Mononuclear cell (primary cell): ENCODE measurements around the gene PLEKHA7. TPM values are rescaled to one million over a fixed set of nuclear protein-coding genes. Genes with fewer than 3 reads are reported as not detected.

Experiments
- H3K27me3 ChIP-seq: 2 replicates; pipeline ENCODE4 v1.6.0; 2011; ENCODE audit warnings: low read length, control low read depth; ENCODE audit not compliant: insufficient read depth
- H3K4me1 ChIP-seq: 2 replicates; pipeline ENCODE4 v1.5.1; 2011; ENCODE audit warnings: mild to moderate bottlenecking, low read length, control low read depth; ENCODE audit not compliant: insufficient read depth
- H3K4me3 ChIP-seq: 2 replicates; pipeline ENCODE4 v1.5.1; 2011; ENCODE audit warnings: mild to moderate bottlenecking, low read length, moderate library complexity
- H3K9me3 ChIP-seq: 2 replicates; pipeline ENCODE4 v1.5.1; 2011; ENCODE audit warnings: low read depth, mild to moderate bottlenecking, control low read depth, low read length
- total RNA-seq: library from RNA; depleted of rRNA; stranded (reverse); fragments of >200 nt; gene quantifications from one replicate; pipeline ENCODE4 v1.2.3, GENCODE V29; 2012

Gene PLEKHA7
- total RNA-seq, 1 donor: 1.7 TPM

DNA sequence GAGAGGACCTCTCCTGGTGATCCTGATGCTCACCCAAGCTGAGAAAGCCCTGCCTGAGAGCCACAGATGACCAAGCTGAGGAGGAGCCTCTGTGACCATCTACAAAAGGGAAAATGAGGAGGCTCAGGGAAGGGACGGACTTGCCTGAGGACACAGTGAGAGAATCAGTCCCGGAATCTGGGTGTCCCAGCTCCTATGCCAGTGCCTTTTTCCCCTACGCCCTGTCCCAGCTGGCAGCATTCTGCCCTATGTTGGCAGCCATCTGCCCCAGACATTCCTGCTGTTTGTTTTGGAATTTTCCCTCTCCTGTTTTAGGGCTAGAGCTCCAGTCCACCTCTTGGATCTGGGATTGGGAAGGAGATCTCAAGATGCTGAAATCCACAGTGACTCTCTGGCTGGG, 221.2 kb downstream of the PLEKHA7 start:
- Histone ChIP-seq H3K27me3 (no peaks in the 10 kb centered on the region), H3K9me3 (no peaks in the 10 kb centered on the region), H3K4me1 (peaks cover 43% of the 10 kb centered on the region), H3K4me3 (no peak overlapping the region)

DNA sequence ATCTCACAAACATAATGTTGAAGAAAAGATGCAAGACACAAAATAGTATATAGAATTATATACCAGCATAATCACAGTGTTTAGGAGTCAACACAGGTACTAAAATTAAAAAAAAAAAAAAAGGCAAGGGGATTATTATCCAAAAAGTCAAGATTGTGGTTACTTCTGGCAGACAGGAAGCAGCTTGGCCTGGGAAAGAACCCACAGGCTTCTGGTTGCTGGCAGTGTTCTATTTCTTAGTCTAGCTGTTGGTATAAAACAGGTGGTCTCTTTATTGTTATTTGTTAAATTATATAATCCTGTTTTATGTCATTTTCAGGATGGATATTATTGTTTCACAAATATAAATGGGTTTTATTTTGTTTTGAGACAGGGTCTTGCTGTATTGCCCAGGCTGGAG, 221.8 kb downstream of the PLEKHA7 start:
- no peak overlapping the region for H3K4me3 ChIP-seq
- H3K4me1 ChIP-seq: peaks cover 43% of the 10 kb centered on the region
- H3K9me3 ChIP-seq: no peaks in the 10 kb centered on the region
- H3K27me3 ChIP-seq: no peaks in the 10 kb centered on the region

DNA sequence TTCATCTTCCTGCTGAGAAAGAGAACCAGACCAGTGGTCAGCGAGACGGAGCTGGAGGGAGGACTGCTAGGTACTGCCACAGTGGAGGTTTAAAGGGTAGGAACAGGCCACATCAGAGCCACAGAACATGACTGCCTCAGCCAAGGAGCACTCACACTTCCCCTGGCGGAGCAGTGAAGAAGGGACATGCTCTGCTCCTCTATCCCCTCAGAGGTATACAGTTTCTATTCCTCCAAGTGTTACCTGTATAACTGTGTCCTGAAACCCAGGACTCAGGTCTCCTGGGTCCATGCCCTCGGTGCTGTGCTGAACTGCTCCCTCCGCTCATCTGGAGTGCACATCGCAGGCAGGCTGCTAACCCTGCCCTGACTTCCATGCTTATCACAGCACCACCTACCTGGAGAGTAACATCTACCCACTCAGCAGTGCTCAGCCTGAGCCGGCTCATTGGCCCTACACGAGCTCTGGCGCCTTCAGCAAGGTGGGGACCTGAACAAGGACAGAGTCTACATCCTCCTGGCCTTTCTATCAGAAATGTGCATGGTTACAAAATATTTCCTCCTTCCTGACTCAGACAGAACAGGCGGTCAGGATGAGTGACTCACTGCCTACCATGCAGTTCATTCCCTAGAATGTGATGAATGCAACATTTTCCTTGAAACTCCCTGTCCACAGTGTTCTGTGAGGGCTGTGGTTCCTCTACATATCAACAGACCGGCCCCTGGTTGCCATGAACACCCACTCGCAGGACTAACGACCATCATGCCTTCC, 222.8 kb downstream of the PLEKHA7 start:
- no peak overlapping the region for H3K4me3 ChIP-seq
- peaks cover 43% of the 10 kb centered on the region for H3K4me1 ChIP-seq
- H3K9me3 ChIP-seq: no peaks in the 10 kb centered on the region
- no peaks in the 10 kb centered on the region for H3K27me3 ChIP-seq

DNA sequence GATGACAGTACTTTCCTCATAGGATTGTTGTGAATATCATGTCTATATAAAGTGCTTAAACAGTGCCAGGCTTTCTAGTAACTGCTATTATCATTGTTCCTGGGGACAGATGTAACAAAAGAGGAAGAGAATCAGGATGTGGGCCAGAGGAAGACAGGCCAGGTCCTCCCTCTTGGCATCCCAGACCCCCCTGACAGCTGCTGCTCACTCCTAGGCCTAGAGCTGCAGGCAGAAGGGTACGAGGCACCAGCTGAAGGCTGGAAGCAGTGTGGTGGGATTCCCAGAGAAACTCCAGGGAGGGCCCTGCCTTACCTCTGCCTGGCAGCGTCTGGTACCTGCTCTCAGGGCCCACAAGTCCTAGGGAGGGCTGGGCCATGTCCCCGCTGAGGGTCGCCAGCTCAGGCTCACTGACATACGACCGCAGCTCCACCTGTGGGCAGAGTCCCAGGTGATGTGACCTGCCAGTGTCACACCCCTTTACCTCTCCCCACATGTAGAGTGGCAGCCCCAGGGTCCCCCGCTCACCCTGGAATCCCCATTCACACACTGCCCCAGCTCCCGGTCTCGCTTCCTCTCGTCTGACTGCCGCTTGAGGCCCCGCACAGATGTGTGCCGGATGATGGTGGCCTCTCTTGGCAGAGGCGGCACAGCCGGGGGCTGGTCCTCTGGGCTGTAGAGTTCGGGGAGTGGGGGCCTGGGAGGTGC, 223.6 kb downstream of the PLEKHA7 start:
- H3K4me3 ChIP-seq: no peak overlapping the region

DNA sequence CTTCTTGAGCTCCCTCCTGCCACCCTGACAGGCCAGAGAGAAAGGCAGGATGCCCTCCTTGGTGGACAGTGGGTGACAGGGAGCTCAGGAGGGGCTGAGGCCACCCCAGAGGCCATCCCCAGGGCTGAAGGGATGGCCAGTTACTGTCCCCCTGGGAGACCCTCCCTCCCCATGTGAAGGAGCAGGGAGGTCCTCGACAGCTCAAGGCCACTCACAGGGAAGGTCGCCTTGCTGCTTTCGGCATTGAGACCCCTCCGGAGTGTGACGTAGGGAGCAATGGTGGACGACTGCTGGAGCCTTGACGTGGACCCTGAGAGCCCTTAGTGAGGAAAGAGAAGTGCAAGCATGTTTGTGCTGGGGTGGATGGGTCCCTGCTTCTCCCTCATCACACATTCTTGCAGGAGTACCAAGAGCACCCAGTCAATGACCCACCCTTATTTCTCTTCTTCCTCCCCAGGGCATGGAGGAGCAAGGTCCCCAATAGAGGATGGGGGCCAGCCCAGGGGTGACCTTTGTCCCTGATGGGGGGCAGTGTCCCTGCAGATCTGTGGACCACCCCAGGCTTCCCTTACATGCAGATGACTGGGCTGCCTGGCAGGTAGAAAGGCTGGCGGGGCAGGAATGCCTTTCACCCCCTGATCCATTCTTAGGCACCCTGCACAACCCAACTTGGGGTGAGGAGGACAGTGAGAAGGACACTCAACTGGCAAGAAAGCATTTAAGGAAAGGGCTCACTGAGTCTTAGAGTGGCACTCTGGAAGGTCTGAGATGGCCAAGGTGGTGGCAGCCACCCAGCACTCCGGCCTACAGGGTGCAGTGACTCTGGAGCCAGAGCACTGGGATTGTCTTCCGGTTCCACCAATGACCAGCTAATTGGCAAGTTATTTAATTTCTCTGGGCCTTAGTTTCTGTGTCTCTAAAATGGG, 224.4 kb downstream of the PLEKHA7 start:
- no peaks in the 10 kb centered on the region for H3K9me3 ChIP-seq
- no peaks in the 10 kb centered on the region for H3K27me3 ChIP-seq
- H3K4me3 ChIP-seq: no peak overlapping the region
- peaks cover 37% of the 10 kb centered on the region for H3K4me1 ChIP-seq

More for the DNA sequence above, 223.6 kb downstream of the PLEKHA7 start:
- no peaks in the 10 kb centered on the region for H3K9me3 ChIP-seq
- no peaks in the 10 kb centered on the region for H3K27me3 ChIP-seq
- H3K4me1 ChIP-seq: peaks cover 42% of the 10 kb centered on the region

DNA sequence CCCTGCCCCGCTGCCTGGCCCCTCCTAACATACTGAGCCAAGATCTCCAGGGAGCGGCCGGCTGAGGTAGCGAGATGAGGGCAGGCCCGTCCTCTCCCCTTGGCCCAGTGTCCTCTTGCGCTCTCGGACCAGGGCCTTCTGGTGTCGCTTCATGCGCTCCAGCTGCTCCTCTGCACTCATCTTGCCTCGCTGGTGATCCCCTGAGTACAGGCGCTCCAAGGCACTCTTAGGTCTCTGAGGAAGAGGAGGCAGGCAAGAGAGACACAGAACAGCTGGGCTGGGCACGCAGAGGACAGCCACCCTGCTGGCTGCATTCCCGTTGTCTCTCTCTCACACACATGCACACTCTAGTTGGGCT, 225.2 kb downstream of the PLEKHA7 start:
- Histone ChIP-seq H3K9me3 (no peaks in the 10 kb centered on the region), H3K27me3 (no peaks in the 10 kb centered on the region)

DNA sequence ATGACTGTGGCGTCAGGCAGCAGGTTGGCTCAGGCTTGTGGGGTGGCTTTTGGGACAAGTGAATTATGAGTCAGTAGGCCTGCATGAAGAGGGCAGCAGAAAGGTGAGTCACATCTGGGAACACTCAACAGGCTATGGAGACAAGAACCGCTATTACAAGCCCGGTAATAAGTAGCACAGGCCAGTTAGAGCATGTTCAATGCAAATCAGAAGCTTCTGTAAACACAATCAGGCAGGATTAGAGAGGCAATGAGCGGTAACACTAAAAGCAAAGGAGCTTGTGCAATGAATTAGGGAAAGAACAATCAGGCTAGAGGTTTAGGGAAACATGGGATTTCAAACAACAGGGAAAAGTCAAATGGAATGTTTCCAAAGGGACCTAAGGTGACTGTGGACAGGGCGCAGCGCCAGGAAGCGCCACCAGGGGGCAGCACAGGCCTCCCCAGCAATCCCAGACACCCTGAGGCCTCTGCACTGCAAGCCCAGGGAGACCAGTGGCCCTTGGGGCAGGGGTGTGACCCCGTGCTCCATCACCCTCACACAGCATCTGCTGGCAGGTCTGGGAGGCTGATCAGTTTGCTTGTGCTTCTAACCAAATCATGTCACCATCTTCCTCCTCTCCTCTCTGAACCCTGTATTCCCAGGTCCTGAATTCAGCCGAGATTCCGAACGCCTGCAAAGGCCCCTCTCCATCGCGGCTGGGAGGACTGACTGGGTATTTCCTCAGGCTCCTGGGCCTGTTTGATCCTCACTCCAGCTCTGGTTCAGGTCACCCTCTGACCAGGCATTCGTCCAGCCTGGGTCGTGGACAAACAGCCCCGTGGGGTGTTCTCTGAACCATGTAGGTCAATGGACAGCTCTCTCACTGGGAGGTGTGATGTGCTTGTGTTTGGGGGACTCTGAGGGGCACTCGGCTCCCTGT, 225.8 kb downstream of the PLEKHA7 start:
- Histone ChIP-seq H3K4me1 (peaks cover 32% of the 10 kb centered on the region), H3K27me3 (no peaks in the 10 kb centered on the region), H3K9me3 (no peaks in the 10 kb centered on the region), H3K4me3 (no peak overlapping the region)

More for the DNA sequence above, 225.2 kb downstream of the PLEKHA7 start:
- H3K4me3 ChIP-seq: no peak overlapping the region
- H3K4me1 ChIP-seq: peaks cover 32% of the 10 kb centered on the region

DNA sequence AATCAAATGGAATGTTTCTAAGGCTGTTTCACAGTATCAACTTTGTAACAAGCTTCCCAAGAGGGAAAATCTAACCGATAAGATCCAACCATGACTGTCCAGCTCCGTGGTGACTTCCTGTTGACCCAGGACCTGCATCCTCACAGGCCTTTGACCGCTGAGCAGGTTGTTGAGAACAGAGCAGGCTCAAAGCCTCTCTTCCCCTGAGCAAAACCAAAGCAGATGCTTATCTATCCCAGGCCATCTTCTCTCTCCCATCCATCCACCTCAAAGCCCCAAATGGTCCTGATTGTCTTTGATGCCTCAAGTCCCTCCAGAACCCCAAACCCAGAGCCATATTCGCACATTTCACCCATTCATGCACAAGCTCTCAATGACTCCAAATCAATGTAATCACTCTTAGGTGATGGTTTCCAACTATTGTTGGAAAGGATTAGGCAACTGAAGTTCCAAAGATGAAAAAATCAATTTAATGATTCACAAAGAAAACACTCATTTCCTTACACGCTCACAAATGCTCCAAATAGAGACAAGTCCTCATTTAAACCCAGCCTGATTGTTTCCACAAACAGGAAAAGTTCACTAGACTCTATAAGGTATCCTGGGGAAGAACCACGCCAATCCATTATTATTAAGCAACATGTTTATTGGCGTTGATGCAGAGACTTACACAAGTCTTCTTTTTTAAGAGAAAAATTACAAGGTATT, 227.0 kb downstream of the PLEKHA7 start:
- no peaks in the 10 kb centered on the region for H3K27me3 ChIP-seq
- peaks cover 27% of the 10 kb centered on the region for H3K4me1 ChIP-seq
- no peak overlapping the region for H3K4me3 ChIP-seq
- H3K9me3 ChIP-seq: no peaks in the 10 kb centered on the region

DNA sequence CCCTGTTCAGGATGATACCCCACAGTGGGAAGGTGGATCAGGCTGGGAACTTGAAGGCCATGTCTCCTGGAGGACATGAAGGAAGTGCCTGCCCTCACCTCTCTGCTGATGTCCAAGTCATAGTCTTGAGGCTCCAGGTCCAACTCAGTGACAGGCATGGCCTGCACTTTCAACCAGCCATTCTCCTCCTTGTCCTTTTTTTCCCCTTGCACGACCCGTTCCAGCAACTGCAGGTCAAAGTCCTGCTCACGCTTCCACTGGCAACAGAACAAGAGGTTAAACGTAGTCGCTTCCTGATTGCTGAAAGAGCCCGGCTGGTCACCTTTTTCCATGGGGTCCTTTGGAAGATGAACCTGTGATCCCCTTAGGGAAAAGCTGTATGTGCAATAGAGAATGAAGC, 228.1 kb downstream of the PLEKHA7 start:
- Histone ChIP-seq H3K27me3 (no peaks in the 10 kb centered on the region), H3K9me3 (no peaks in the 10 kb centered on the region), H3K4me3 (no peak overlapping the region), H3K4me1 (peaks cover 18% of the 10 kb centered on the region)

DNA sequence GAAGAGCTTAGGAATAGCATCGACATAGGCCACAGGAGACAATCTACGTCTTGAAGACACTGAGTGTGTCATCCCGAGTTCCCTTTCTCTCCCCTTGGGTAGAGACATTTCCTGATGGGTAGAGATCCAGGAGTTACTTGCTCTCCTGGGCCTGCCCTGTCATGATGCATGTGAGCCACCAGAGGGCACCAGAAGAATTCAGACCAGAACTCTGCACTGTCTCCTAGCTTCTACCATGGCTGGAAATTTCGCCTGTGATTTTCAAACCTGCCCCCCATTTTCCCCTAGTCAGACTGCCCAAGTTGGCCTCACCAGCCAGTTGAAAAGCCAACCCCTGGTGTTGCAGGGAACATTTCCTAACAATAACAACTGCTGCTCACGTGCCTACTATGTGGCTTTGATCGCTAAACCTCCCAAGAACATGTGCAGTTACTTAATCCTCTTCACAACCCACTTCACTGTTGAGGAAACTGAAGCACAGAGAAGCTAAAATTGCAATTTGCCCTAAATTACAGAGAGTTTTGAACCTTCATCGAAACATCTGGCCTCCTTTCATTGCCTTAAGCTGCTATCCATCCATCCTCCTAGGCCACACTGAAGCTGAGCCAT, 228.6 kb downstream of the PLEKHA7 start:
- H3K9me3 ChIP-seq: no peaks in the 10 kb centered on the region
- peaks cover 12% of the 10 kb centered on the region for H3K4me1 ChIP-seq
- H3K4me3 ChIP-seq: no peak overlapping the region
- H3K27me3 ChIP-seq: no peaks in the 10 kb centered on the region

DNA sequence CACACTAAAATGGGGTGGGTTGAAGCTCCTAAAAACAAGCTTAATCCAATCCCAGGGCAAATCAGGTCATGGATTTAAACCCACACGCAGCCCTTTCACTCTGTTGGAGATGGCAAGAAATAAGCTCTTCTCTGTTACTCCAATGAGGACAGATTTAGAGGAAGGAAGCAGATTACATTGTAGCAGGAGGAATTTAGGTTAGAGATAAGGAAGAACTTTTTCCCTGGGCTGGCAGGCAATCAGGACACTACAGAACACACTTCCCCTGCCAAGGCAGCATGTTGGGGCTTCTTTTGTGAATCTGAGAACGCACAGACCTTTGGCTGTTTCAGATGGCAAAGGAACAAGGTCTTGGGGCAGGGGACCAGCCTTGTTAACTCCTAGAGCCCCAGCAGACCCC, 229.5 kb downstream of the PLEKHA7 start:
- Histone ChIP-seq H3K4me3 (no peak overlapping the region), H3K4me1 (peaks cover 12% of the 10 kb centered on the region), H3K27me3 (no peaks in the 10 kb centered on the region), H3K9me3 (no peaks in the 10 kb centered on the region)

DNA sequence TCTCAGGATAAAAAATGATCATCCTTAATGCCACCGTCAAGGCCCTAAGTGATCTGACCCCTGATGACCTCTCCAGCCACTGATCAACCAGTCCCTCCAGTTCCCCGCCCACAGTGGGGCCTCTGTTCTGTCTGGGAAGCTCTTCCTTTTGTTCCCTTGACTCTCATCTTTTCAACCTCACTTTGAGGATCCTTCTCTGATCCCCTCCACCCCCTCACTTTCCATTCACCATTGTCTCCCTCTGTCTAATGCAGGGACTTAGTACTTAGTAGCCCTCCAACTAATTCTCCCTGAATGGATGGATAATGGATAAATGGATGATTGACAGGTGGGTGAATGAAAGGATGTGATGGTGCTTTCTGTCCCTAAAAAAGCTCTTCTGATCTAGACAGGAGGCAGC, 230.1 kb downstream of the PLEKHA7 start:
- H3K4me3 ChIP-seq: no peak overlapping the region
- no peaks in the 10 kb centered on the region for H3K9me3 ChIP-seq
- H3K27me3 ChIP-seq: no peaks in the 10 kb centered on the region
- H3K4me1 ChIP-seq: peaks cover 15% of the 10 kb centered on the region

DNA sequence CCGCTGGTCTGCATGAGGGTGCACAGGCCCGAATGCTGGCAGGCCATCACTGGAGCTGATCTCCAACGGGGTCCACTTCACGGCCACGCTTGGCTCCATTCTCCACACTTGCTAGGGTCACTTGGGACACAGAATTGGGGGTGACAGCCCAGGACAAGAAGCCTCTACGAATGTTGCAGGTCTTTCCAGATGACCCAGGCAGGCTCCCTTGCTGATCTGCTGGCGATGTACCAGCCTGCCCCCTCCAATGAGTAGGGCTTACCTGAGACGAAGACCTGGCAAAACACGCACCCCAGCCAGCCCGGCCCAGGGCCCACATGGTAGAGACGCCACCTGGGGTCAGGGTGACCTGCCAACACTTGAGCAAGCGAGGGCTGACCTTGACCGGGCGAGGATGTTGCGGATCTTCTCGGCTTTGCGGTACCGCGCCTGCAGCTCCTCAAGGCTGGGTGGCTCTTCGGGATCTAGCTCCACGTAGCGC, 230.9 kb downstream of the PLEKHA7 start:
- Histone ChIP-seq H3K4me3 (no peak overlapping the region), H3K27me3 (no peaks in the 10 kb centered on the region), H3K4me1 (peaks cover 17% of the 10 kb centered on the region), H3K9me3 (no peaks in the 10 kb centered on the region)
